Inferior parietal cortex (tissue), 1 donor: ENCODE data around the gene TRIM60.
"Not testable (repeated sequence)": the region's sequence is repeated elsewhere in the genome, so short reads cannot be mapped to it uniquely, and the experiment has no call there.

Experiments used
- DNase-seq: peaks from one replicate; pipeline ENCODE4 v3.0.0-alpha.2; 2016; ENCODE audit errors: extremely low spot score

TRIM60 gene

GRCh38 chr4:165053645-165054044, 21.8 kb downstream of the TRIM60 start, which contains the start of gene TRIM75:
TSS of gene TRIM75 (plus strand) at chr4:165053866. CDS start at chr4:165059148, 5,282 bp downstream.
- no peak for DNase-seq

GRCh38 chr4:165055601-165056000, 23.8 kb downstream of the TRIM60 start:
- no peak for DNase-seq

- no peak for DNase-seq
These were observed 26.9 kb downstream of the TRIM60 start for GRCh38 chr4:165058666-165059065.

DNA sequence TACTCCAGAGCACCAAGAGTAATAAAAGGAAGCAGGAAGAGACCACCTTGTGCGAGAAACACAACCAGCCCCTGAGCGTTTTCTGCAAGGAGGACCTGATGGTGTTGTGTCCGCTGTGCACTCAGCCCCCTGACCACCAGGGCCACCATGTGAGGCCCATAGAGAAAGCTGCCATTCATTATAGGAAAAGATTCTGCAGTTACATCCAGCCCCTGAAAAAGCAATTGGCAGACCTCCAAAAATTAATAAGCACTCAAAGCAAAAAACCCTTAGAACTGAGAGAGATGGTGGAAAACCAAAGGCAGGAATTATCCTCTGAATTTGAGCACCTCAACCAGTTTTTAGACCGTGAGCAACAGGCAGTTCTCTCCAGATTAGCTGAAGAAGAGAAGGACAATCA, 27.6 kb downstream of the TRIM60 start:
- DNase-seq: no peak

DNA sequence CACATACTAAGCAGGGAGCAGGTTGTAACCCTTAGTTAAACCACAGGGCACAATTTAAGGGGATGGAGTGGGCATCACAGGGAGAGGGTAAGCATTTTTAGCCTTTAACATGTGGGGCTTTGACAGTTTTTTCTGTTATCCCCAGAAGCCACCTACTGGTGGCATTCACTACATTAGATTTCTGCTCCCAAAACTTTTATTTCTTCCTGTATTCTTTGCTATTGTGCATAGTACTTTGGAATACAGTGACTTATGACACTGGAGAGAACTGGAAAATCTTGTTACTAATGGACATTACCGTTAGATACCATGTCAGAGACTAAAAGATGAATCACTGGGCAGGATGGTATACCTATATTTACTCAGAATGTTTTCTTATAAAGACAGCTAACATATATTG, 29.1 kb downstream of the TRIM60 start:
- DNase-seq: peak; percentile 36

GRCh38 chr4:165070560-165070959, 38.8 kb downstream of the TRIM60 start:
- no peak for DNase-seq

- not testable (repeated sequence) for DNase-seq
These were observed 41.5 kb downstream of the TRIM60 start for GRCh38 chr4:165073346-165073745.

- no peak for DNase-seq
These were observed 45.3 kb downstream of the TRIM60 start for GRCh38 chr4:165077034-165077578.

DNA sequence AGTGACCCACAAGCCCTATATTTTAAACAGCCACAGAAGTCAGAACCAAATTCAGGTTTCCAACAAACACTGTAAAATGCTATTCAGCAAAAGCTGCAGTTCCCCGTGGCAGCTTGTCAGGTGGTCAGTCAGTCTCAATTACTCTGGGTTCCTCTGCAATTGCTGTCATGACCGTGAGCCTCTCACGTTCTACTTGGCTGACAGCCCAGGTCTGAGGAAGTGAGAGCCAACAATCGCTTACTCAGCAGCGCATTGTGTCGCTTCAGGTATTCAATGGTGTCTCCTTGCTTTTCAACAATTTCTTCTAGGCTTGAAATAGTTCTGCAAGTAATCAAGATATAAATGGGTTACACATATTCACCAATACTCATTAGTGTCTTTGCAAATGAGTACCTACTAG, 47.7 kb downstream of the TRIM60 start:
- DNase-seq: no peak

DNA sequence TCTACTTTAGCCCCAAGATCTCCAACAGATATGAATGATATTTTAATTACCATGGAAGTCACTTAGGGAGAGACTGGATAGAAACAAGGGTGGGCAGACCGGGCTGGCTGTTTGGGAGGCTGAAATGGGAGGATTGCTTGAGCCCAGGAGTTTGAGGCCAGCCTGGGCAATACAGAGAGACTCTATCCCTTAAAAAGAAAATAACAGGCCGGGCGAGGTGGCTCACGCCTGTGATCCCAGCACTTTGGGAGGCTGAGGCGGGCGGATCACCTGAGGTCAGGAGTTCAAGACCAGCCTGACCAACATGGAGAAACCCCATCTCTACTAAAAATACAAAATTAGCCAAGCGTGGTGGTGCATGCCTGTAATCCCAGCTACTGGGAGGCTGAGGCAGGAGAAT, 53.0 kb downstream of the TRIM60 start:
- DNase-seq: not testable (repeated sequence)

DNA sequence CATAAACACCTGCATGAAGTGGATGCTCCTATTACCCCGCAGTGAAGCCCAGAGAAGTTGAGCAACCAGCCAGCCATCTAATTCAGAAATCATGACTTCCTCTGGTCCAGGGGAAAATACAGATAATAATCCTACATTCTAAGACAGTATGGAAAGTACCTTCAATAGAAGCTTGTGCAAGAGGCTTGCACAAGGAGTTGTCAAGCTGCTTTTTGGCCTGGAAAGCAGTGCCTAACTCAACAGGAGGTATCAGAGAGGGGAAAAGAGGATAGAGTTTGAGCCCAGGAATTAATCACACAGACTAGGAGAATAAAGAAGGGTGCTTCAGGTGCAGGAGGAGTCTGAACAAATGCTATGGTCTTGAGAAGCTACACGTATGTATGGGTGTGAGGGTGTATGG, 54.1 kb downstream of the TRIM60 start:
- DNase-seq: no peak

DNA sequence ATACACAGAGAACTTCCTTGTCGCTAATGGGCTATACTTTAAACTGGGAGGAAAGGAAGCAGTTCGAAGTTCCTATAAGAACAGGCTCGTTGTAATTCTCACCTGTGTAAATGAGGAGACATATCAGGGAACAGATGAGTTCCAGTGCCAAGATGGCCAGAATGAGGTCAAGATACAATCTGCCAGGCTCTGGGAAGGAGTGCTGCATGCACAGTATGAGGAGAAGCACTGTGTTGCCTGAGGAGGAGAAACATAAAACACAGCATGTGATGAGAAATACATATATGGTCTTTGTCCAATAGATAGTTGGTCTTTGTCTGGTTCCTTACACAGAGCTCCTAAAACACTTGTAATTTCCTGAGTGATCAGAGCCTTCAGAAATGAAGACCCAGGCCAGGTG, 56.6 kb downstream of the TRIM60 start:
- no peak for DNase-seq
